Endothelial cell of hepatic sinusoid (primary cell): ENCODE data around the gene ICAM5.
"Not testable (repeated sequence)": the region's sequence is repeated elsewhere in the genome, so short reads cannot be mapped to it uniquely, and the experiment has no call there.

Experiments
- in situ Hi-C: cut with HindIII; loops from 2 replicates; pipeline ENCODE4 v1.10.0; 2017; ENCODE audit warnings: low sequenced_read_pairs

Gene ICAM5

GRCh38 chr19:10269333-10270179 lies 20.2 kb upstream of the ICAM5 start:
- in situ Hi-C loops: no loop called here

- in situ Hi-C loops: no loop called here
Measured at GRCh38 chr19:10270180-10270615, 19.6 kb upstream of the ICAM5 start.

- in situ Hi-C loops: no loop called here
Measured at GRCh38 chr19:10270616-10271394, 18.9 kb upstream of the ICAM5 start, which contains the start of gene ICAM1. ICAM1 (plus strand) TSS chr19:10271120; CDS start chr19:10271160, 40 bp downstream.

GRCh38 chr19:10271543-10272086 lies 18.1 kb upstream of the ICAM5 start:
- in situ Hi-C loops: no loop called here

- in situ Hi-C loops: no loop called here
Measured at GRCh38 chr19:10274589-10274988, 15.2 kb upstream of the ICAM5 start.

- in situ Hi-C loops: no loop called here
Measured at GRCh38 chr19:10277795-10278589, 11.8 kb upstream of the ICAM5 start.

- in situ Hi-C loops: no loop called here
Measured at GRCh38 chr19:10278935-10279334, 10.8 kb upstream of the ICAM5 start.

- in situ Hi-C loops: no loop called here
Measured at GRCh38 chr19:10279737-10280442, 9.9 kb upstream of the ICAM5 start.

GRCh38 chr19:10282043-10282442 lies 7.7 kb upstream of the ICAM5 start:
- in situ Hi-C loops: not testable (repeated sequence)

- in situ Hi-C loops: no loop called here
Measured at GRCh38 chr19:10283301-10284064, 6.3 kb upstream of the ICAM5 start.

GRCh38 chr19:10284065-10284959 lies 5.4 kb upstream of the ICAM5 start:
- in situ Hi-C loops: no loop called here

GRCh38 chr19:10284960-10285278 lies 4.8 kb upstream of the ICAM5 start:
- in situ Hi-C loops: loop anchor here (5.0 kb wide), 2 partner anchors 72 to 117 kb away; partner anchors contain the start of gene CDC37

GRCh38 chr19:10285393-10285792 lies 4.4 kb upstream of the ICAM5 start:
- in situ Hi-C loops: loop anchor here (5.0 kb wide), 2 partner anchors 72 to 117 kb away; partner anchors contain the start of gene CDC37

- in situ Hi-C loops: loop anchor here (5.0 kb wide), 2 partner anchors 70 to 115 kb away; partner anchors contain the start of gene CDC37
Measured at GRCh38 chr19:10286803-10287737, 2.7 kb upstream of the ICAM5 start, which contains the start of gene ICAM4. ICAM4 (plus strand) TSS chr19:10286955; CDS start chr19:10287013, 58 bp downstream.

GRCh38 chr19:10288662-10289166 lies 1.0 kb upstream of the ICAM5 start:
- in situ Hi-C loops: loop anchor here (5.0 kb wide), 2 partner anchors 69 to 114 kb away; partner anchors contain the start of gene CDC37

- in situ Hi-C loops: loop anchor here (5.0 kb wide), 2 partner anchors 68 to 113 kb away; partner anchors contain the start of gene CDC37
Measured at GRCh38 chr19:10289167-10289835, 451 bp upstream of the ICAM5 start.
